Measurements from ENCODE around the gene PLA2G2F.

DNA sequence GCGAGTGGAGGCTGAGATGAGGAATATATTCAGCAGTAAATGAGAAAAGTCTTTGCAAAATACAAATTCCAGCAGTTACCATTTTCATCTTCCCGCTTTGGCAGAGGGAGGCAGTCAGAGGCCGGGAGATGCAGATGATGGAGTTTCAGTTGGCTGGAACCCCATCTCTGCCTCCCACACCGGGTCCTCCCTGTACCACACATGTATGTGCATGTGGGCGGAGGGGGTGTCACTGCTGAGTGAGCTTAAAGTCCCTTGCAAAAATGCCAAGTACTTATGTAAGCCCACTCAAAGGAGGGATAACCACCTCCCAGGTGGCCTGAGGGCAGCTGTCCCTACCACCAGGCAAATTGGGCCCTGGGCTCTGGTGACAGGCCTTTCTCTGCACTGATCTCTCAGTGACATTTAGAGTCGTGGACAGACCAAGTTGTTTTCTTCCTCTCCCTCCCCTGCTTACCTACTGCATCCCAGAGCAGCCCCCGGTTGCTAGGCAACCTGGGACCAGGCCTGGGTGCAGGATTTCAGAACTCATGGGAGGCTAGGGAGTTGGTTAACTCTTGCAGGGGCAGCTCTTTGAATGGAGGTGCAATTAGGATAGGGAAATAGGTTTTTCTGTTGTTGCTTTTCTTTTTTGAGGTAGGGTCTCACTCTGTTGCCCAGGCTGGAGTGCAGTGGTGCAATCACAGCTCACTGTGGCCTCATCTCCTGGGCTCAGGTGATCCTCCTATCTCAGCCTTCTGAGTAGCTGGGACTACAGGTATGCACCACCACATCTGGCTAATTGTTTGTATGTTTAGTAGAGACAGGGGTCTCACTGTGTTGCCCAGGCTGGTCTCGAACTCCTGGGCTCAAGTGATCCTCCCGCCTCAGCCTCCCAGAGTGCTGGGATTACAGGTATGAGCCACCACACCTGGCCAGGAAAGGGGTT lies 29.7 kb downstream of the PLA2G2F start:
- TF ChIP-seq, protein P1, sequence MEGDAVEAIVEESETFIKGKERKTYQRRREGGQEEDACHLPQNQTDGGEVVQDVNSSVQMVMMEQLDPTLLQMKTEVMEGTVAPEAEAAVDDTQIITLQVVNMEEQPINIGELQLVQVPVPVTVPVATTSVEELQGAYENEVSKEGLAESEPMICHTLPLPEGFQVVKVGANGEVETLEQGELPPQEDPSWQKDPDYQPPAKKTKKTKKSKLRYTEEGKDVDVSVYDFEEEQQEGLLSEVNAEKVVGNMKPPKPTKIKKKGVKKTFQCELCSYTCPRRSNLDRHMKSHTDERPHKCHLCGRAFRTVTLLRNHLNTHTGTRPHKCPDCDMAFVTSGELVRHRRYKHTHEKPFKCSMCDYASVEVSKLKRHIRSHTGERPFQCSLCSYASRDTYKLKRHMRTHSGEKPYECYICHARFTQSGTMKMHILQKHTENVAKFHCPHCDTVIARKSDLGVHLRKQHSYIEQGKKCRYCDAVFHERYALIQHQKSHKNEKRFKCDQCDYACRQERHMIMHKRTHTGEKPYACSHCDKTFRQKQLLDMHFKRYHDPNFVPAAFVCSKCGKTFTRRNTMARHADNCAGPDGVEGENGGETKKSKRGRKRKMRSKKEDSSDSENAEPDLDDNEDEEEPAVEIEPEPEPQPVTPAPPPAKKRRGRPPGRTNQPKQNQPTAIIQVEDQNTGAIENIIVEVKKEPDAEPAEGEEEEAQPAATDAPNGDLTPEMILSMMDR (IDR thresholded peaks at IDR 0.05; ENCODE audit: low read depth, low read length, poor library complexity, severe bottlenecking): no peak
- no peak for TF ChIP-seq EZH2phosphoT487 (IDR thresholded peaks at IDR 0.05; ENCODE audit: borderline replicate concordance, low read length)
